HEK293 (cell line): ENCODE measurements around the gene COQ10B.

Source experiments
- MZF1 ChIP-seq: fragments of 450-650 bp; formaldehyde crosslinking; IDR thresholded peaks from 2 replicates; pipeline ENCODE4 v1.5.1; 2017; ENCODE audit warnings: missing biosample characterization, missing genetic modification characterization, borderline replicate concordance
- ZNF23 ChIP-seq: fragments of 450-650 bp; formaldehyde crosslinking; IDR thresholded peaks from 2 replicates; pipeline ENCODE4 v1.5.1; 2016; ENCODE audit warnings: missing biosample characterization, missing genetic modification characterization, borderline replicate concordance
- ZNF510 ChIP-seq: fragments of 450-650 bp; formaldehyde crosslinking; IDR thresholded peaks from 2 replicates; pipeline ENCODE4 v1.5.1; 2018; ENCODE audit warnings: mild to moderate bottlenecking, missing genetic modification characterization, missing biosample characterization; ENCODE audit not compliant: insufficient replicate concordance
- ZNF585B ChIP-seq: fragments of 450-650 bp; formaldehyde crosslinking; IDR thresholded peaks from 2 replicates; pipeline ENCODE4 v1.5.1; 2016; ENCODE audit warnings: missing biosample characterization, missing genetic modification characterization
- TF ChIP-seq, protein P1 (sequence below): fragments of 450-650 bp; formaldehyde crosslinking; IDR thresholded peaks from 2 replicates; pipeline ENCODE4 v1.5.1; 2016; ENCODE audit warnings: missing biosample characterization, missing genetic modification characterization
- TF ChIP-seq, protein P2 (sequence below): fragments of 450-650 bp; formaldehyde crosslinking; IDR thresholded peaks from 2 replicates; pipeline ENCODE4 v1.5.1; 2016; ENCODE audit warnings: missing biosample characterization, missing genetic modification characterization, low read depth
- TF ChIP-seq, protein P3 (sequence below): fragments of 450-650 bp; formaldehyde crosslinking; IDR thresholded peaks from 2 replicates; pipeline ENCODE4 v1.5.1; 2016; ENCODE audit warnings: missing biosample characterization, missing genetic modification characterization
- TF ChIP-seq, protein P4 (sequence below): fragments of 450-650 bp; formaldehyde crosslinking; IDR thresholded peaks from 2 replicates; pipeline ENCODE4 v1.5.1; 2016; ENCODE audit warnings: missing biosample characterization, missing genetic modification characterization

DNA sequence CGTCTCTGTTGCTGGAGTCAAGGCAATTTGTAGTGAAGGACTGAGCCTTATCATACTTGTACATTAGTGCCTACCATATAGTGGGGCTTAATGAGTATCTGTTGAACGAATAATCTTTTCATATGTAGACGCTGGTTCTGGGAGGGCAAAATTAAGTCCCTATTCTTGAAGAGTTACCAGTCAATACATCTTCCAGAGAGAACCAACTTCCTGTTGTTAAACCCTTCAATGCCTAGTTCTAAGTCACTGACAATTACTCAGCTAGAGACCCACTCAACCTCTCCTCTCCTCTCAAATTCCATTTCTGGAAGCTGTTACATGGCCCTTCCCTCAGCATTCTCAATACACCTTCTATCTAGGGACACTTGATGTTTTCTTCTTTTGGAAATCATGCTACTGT is 61.4 kb downstream of the COQ10B start:
- TF ChIP-seq, protein P1, sequence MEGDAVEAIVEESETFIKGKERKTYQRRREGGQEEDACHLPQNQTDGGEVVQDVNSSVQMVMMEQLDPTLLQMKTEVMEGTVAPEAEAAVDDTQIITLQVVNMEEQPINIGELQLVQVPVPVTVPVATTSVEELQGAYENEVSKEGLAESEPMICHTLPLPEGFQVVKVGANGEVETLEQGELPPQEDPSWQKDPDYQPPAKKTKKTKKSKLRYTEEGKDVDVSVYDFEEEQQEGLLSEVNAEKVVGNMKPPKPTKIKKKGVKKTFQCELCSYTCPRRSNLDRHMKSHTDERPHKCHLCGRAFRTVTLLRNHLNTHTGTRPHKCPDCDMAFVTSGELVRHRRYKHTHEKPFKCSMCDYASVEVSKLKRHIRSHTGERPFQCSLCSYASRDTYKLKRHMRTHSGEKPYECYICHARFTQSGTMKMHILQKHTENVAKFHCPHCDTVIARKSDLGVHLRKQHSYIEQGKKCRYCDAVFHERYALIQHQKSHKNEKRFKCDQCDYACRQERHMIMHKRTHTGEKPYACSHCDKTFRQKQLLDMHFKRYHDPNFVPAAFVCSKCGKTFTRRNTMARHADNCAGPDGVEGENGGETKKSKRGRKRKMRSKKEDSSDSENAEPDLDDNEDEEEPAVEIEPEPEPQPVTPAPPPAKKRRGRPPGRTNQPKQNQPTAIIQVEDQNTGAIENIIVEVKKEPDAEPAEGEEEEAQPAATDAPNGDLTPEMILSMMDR (tag by site-specific recombination), result no peak
- TF ChIP-seq MZF1 (tag by site-specific recombination) (no peak), ZNF23 (tag by site-specific recombination) (no peak), ZNF585B (tag by site-specific recombination) (no peak), ZNF510 (tag by site-specific recombination) (no peak)
- TF ChIP-seq, protein P2, sequence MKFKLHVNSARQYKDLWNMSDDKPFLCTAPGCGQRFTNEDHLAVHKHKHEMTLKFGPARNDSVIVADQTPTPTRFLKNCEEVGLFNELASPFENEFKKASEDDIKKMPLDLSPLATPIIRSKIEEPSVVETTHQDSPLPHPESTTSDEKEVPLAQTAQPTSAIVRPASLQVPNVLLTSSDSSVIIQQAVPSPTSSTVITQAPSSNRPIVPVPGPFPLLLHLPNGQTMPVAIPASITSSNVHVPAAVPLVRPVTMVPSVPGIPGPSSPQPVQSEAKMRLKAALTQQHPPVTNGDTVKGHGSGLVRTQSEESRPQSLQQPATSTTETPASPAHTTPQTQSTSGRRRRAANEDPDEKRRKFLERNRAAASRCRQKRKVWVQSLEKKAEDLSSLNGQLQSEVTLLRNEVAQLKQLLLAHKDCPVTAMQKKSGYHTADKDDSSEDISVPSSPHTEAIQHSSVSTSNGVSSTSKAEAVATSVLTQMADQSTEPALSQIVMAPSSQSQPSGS (tag by site-specific recombination), result no peak
- TF ChIP-seq, protein P3, sequence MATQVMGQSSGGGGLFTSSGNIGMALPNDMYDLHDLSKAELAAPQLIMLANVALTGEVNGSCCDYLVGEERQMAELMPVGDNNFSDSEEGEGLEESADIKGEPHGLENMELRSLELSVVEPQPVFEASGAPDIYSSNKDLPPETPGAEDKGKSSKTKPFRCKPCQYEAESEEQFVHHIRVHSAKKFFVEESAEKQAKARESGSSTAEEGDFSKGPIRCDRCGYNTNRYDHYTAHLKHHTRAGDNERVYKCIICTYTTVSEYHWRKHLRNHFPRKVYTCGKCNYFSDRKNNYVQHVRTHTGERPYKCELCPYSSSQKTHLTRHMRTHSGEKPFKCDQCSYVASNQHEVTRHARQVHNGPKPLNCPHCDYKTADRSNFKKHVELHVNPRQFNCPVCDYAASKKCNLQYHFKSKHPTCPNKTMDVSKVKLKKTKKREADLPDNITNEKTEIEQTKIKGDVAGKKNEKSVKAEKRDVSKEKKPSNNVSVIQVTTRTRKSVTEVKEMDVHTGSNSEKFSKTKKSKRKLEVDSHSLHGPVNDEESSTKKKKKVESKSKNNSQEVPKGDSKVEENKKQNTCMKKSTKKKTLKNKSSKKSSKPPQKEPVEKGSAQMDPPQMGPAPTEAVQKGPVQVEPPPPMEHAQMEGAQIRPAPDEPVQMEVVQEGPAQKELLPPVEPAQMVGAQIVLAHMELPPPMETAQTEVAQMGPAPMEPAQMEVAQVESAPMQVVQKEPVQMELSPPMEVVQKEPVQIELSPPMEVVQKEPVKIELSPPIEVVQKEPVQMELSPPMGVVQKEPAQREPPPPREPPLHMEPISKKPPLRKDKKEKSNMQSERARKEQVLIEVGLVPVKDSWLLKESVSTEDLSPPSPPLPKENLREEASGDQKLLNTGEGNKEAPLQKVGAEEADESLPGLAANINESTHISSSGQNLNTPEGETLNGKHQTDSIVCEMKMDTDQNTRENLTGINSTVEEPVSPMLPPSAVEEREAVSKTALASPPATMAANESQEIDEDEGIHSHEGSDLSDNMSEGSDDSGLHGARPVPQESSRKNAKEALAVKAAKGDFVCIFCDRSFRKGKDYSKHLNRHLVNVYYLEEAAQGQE (tag by site-specific recombination), result no peak
- TF ChIP-seq, protein P4, sequence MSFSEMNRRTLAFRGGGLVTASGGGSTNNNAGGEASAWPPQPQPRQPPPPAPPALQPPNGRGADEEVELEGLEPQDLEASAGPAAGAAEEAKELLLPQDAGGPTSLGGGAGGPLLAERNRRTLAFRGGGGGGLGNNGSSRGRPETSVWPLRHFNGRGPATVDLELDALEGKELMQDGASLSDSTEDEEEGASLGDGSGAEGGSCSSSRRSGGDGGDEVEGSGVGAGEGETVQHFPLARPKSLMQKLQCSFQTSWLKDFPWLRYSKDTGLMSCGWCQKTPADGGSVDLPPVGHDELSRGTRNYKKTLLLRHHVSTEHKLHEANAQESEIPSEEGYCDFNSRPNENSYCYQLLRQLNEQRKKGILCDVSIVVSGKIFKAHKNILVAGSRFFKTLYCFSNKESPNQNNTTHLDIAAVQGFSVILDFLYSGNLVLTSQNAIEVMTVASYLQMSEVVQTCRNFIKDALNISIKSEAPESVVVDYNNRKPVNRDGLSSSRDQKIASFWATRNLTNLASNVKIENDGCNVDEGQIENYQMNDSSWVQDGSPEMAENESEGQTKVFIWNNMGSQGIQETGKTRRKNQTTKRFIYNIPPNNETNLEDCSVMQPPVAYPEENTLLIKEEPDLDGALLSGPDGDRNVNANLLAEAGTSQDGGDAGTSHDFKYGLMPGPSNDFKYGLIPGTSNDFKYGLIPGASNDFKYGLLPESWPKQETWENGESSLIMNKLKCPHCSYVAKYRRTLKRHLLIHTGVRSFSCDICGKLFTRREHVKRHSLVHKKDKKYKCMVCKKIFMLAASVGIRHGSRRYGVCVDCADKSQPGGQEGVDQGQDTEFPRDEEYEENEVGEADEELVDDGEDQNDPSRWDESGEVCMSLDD (tag by site-specific recombination), result no peak
